Amniotic epithelial cell (primary cell): ENCODE results near the gene ETS2.

Experiments used
- DNase-seq: peaks from one replicate; pipeline ENCODE4 v3.0.0-alpha.2; 2010; ENCODE audit warnings: low read depth

Gene ETS2

DNA sequence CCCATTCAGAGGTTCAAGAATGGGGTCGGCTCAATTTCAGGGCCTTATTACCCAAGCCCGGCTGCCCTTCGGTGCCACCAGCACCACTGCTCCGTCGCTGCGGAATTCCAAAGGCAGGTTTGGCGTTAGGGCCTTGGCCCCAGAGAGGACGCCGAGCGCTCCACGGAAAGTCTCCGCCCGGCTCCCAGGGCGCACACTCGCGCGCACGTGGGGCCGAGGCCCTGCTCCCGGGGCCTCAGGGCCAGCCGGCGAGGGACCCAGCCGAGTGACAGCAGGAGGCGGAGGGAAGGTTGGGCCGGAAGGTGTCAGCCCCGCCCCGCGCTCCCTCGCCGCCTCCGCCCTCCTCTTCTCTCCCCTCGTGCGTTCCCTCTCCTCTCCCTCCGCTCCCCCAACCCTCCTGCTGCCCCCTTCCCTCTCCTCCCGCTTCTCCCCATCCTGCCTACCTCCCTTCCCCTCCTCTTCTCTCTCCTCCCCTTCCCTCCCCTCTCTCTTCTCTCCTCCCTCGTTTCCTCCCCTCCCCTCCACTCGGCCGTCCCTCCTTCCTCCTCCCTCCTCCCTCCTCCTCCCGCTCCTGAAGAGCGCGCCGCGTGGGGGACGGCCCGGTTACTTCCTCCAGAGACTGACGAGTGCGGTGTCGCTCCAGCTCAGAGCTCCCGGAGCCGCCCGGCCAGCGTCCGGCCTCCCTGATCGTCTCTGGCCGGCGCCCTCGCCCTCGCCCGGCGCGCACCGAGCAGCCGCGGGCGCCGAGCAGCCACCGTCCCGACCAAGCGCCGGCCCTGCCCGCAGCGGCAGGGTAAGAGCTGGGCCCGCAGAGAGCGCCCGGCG, at the start of gene ETS2:
Gene ETS2, plus strand, starts transcription at position 602 of the 825 bp plus-strand sequence. CDS start 4,106 bp downstream, outside the sequence.
- DNase-seq: peak; percentile 94

DNA sequence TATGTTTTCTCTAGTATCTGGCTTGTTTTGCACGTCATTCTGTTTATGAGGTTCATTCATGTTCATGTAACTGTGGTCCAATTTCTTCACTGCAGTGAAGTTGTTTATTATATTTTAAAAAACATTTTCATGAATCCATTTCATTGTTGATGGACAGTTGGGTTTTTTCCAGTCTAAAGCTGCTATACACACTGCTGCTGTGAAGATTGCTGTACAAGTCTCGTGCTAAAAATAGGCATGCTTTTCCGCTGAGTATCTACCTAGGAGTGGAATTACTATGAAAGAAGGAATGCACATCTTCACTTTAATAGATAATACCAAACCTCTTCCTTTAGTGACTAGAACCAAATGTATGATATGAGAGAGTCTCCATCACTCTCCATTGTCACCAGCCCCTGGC, 49.0 kb upstream of the ETS2 start:
- peak; percentile 95 for DNase-seq

DNA sequence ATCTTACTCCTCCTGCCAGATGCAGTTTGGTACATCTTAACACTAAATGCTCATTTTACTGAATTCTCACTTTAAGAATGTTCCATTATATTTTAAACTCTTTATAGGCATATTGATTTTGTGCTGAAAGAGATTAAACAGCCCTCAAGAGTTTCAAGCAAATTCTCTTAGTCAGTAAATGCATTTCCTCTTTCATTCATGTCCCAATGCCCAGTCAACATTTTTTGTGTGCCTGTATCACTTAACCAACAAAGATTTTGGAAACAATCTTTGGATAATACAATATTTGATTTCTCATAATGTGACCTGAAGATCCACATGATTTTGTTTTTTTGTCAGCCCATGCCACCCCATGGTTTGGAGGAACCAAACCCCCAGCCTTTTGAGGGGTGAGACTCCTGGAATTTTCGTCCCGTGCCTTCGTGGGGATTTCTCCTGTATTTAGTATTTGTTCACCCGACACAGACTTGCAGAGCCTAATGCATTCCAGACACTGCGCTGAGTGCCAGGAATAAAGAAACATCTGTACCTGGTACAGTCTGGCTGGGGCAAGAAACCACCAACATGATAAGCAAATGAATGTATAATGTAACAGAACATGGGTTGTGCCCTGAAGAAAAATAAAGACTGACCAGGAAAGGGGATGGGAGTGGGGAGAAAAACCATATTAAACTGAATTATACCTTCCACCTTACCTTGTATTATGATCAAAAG, 47.1 kb upstream of the ETS2 start:
- peak; percentile 93 for DNase-seq

DNA sequence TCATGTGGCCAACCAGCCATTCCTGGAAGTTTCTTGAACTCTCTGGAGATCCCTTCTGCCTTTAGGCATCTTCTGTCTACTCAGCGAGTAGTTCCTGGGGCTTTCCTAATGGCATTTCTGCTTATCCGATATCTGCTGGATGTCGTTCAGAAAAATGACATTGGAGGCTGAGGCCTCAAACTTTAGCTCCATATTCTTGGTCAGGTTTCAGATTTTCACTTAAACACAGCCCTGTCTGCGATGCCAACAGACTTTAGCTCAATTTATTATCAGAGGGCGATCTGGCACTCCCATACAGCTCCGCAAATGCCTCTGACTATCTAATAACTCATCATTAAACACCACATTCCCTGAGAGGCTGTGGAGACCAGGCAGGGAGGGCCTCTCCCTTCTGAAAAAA, 46.3 kb upstream of the ETS2 start:
- peak; percentile 36 for DNase-seq

DNA sequence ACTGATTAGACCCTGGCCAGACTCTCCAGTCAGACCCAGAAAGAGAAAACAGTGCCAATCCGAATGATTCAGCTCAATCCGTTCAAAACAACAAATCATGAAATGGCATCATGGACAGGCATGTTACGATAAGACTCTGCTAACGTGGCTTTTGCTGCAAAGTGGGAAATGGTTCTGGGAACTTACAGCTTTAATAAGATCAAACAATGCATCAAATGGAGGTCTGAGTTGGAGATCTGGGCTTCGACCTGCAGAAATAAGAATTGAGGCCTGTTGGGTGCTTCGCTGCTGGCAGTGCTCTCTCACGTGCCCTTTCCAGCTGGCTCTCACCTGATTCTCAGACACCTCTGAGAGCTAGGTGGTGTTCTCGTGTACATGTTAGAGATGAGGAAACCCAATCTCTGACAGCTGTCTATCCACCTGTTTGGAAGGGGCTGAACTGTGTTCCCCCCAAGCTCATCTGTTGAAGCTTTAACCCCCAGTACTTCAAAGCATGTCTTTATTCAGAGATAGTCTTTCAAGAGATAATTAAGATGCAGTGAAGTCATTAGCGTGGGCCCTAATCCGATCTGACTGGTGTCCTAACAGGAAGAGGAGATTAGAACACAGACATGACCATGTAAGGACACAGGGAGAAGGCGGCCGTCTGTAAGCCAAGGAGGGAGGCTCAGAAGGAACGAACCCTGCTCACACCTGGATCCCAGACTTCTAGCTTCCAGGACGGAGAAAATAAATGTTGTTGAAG, 45.5 kb upstream of the ETS2 start:
- peak; percentile 77 for DNase-seq

DNA sequence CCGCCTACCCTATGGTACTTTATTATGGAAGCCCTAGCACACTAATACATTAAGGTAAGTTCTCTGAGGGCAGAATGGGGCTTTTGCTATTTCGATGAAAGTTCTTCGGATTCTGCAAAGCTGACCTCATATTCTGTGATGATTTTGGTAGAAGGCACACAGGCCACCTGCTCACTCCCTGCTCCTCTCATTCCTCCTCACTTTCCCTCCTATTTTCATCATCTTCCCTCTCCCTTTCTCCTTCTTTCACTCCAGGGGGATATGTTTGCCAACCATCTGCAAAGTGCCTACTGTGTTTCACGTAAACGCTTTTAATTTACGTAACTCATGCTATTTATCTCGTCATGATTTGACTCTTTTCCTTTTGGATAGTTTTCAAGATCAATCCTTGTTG, 45.0 kb upstream of the ETS2 start:
- DNase-seq: no peak

DNA sequence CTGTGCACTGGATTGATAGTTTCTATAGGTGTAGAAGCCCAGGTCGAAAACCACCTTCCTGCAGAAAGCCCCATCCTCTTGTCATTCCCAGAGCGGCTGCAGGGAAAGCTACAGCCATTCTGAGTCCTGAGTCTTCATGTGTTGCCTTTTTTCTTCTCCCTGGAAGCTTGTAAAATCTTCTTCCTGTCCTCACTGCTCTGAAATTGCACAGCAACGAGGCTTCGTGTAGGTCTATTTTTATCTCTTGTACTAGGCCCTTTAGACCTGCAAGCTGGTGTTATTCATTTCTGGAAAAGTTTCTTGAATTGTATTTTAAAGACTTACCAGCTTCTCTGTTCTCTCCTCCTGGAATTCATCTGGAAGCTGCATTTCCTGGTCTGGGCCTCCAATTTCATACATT, 44.2 kb upstream of the ETS2 start:
- DNase-seq: peak; percentile 28

DNA sequence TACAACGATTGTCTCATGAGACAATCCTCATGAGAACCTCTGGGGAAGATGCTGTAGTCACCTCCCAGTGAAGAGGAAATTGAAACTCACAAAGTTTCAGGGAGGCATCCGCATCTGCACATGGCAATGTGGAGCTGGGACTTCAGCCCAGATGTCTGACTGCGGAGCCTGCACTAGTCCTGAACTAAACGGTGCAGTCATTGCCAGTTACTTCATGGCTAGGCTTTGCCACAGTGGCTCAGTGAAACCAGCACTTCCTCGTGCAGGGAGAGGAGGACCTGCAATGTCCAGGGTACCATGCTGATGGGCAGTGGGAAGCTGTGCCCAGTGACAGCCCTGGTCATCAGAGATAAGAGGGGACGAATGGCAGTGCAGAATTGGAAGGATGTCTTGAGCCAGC, 40.7 kb upstream of the ETS2 start:
- DNase-seq: no peak

DNA sequence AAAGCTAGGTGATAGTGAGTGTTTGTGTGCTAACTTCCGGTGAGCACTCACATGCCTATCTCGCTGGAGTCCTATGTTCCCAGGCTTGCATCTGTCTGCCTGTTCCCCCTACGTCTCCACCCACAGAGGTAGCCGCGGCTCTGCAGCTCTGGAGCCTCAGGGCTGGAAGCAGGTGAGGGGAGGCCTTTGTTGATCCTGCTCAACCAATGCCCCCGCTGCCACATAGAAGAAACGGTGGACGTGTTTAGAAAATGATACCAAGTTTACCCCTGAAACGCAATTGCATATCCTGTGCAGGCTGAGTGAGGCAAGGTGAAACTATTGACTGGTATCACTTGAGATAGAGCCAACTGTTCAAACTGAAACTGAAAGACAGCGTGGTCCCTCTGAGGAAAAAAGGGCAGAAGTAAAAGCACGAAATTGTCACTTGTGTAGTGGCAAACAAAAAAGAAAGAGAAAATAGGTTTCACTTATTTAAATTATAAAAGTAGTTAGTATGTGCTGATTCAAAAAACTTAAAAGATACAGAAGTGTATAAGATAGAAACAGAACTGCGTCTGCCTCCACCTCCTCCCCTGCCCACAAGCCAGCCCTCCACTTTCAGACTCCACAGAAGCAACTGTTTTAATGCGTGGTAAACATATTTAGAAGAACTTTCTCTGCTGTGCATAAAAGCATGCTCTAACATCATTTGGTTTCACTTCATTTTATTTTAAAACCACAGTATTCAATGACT, 38.6 kb upstream of the ETS2 start:
- DNase-seq: no peak

DNA sequence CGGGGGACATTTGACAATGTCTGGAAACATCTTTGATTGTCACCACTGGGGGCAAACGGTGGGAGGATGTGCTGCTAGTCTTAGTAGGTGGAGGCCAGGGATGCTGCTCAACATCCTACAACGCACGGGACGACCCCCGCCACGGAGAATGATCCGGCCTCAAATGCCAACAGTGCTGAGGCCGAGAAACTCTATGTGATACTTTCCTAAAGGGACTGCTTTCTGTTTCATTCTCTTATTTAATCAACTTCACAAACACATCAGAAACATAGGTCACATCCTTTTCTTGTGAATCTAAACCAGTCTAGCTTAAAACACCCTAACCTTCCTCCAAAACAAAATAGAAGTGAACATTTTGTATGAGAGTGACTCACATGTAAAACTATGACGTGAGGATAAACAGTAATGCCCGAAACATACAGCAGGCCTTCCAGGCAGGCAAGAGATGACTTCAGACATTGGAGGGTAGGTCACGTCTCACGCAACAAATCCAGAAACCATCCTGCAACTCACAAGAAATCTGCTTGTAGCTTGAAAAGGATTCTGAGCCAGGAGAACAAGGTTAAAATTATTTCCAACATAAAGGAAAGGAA, 37.2 kb upstream of the ETS2 start:
- peak; percentile 95 for DNase-seq

DNA sequence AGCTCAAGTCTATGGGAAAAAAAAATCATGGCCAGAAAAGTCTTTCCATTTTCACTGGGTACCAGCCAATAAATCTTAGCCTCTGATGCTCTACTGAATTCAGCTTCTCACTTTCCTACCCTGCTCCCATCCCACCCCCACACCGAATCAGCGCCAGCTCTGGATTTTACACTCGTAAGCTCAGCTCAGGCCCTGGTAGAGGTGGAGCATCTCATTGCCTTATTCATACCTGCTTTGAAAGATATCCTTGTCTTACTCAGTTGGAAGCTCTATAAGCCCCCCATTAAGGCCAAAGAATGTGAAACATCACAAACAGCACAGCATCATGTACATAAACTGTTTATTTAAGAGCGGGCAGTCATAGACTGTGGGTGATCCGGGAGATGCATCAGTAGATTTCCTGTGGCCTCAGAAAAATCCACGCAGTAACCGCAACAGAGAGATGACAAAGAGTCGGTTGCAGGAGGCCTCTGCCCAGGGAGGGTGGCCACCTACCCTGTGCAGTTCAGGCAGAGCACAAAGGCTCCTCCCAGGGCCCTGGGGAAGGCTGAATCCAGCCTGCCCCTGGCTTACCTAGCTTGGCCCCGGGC, 36.4 kb upstream of the ETS2 start:
- DNase-seq: peak; percentile 93

DNA sequence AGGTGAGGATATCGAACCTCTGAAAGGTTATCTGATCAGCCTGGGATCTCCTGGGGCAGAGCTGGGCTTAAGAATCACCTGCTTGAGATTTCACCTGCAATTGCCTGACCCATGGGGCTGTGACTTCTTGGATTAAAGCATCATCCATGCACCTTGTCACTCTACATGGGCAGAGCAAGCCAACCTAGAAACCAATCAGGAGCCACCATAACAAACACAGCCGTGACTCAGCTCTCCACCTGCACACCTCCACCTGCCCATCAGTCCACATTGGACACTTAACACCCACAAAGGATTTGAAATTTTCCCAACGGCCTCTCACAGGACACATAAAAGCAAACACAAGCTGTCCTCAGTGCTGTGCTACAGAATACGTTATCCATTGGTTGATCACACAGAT, 35.1 kb upstream of the ETS2 start:
- DNase-seq: no peak

DNA sequence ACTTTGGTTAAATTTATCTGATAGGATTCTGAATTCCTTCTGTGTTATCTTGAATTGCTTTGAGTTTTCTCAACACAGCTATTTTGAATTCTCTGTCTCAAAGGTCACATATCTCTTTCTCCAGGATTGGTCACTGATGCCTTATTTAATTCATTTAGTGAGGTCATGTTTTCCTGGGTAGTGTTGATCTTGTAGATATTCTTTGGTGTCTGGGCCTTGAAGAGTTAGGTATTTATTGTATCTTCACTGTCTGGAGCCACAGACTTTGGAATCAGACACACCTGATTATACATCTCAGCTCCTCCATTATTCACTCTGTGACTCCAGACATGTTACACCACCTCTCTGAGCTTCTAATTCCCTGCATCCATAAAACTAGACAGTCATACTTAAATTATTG, 34.2 kb upstream of the ETS2 start:
- peak; percentile 67 for DNase-seq

DNA sequence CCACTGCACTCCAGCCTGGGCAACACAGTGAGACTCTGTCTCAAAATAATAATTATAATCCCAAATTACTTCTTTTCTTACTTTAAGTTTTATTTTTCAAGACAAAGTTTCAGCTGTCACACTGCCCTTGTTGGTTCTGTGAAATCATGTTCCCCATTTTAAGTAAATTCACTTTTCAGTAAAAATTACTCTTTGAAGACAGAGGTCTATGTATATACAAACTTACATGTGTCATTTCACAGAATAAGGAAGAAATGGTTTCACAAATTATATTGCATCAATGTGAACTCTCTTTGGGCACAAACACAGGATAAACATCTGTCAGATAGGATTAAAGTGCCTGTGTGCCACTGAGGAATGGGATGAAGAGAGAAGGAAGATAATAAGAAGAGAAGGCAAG, 33.1 kb upstream of the ETS2 start:
- DNase-seq: peak; percentile 10

DNA sequence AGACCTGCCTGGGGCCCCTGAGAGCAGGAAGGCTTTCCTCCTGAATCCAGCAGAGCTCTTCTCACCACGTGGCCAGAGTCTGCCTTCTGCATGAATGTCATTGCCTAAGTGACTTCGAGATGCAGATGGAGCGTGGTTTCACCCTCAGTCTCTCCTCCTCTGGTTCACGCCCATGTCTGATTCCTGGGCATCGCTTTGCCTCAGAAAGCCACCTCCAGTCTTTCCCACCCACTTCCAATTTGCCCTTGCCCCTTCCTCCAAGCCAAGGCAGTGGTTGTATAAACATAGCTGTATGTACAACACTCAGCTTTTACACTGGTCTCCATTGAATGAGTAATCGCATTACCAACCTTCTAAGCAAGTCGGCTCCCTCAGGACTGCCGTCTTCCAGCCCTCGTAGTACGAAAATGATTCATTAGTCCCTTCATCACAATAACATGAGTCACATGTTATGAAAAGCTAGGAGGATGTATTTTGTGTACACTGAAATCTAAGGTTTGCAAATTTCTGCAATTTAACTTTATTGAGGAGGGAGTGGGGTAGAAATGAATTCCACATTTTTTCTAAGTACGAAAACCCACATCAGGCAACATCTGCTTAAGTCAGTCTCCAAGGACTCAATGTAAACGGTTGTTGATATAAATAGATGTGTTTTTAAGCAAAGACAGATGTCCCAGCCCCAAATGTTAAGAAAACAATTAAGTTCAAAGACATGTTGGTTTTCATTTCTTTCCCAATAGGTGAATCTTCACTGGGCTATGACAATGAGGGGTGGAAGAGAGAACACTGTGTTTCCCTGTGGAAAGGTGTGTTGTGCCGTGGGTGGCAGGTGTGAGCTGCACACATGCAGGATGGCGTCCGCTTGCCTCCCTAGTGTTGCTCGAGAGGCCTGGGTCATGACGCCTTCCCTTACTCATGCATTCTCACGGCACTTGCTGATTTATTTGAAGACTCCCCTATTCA, 32.3 kb upstream of the ETS2 start:
- DNase-seq: peak; percentile 97

DNA sequence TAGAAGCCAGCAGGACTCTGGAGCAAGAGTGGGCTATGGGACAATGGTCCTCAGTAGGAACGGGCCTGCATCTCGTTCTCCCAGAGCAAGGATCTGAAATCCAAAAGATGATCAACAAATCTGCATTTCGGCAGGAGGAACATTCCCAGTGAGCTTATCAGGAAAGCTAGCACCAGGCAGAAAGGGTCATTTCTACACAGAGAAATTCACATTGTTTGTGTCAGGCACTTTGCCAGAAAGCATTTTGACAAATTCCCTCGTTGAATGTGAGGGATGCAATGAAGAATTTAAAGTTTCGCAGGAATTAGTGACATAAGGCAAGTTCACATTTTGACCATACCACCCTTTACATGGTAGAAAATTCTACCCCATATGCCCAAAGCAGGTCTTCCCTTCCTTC, 31.6 kb upstream of the ETS2 start:
- peak; percentile 35 for DNase-seq

DNA sequence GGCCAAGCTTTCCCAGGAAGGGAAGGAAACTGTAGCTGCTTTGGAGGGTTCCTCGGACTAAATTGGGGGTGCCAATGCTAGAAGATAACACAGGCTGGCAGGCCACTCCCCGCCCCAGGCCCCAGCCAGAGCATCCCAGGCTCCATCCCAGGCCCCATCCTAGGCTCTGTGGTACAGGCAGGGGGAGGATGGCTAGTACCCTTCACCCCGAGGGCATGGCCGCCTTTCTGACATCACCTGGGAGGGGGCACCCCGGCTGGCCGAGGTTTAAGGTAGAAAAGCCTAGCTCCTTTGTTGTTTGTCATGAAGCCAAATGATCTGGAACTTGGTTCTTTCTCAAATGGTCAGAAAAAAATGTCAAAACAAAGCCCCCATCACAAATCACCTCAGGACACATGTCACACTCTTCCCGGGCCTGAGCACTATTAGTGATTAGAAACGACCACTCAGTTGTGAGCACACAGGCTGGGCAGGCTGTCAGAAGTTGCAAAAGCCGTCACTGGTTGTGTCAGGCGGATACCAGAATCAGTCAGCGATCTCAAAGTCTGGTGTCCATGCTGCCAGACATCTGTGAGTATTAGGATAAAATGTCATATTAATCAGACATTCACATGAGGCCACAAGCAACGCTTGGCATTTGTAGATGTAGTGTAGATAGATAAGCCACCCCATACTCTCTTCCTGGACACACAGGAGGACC, 31.0 kb upstream of the ETS2 start:
- DNase-seq: no peak

DNA sequence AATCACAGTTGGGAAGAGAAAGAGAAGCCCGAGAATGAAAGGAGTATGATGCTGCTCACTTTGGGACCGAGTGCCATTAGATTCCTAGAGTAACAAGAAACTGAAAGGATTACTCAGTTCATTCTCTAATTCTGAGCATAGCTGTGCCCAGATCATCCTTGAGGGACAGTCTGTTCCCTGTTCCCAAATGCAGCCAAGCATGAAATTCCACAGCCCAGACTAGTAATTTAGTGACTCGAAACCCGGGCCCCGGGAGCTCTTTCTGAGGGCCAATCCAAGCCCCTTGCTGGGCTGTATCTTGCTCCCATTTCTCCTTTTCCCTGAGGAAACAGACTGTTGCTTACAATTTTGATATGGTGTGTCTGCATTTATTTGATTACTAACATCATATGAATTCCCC, 30.0 kb upstream of the ETS2 start:
- DNase-seq: no peak

DNA sequence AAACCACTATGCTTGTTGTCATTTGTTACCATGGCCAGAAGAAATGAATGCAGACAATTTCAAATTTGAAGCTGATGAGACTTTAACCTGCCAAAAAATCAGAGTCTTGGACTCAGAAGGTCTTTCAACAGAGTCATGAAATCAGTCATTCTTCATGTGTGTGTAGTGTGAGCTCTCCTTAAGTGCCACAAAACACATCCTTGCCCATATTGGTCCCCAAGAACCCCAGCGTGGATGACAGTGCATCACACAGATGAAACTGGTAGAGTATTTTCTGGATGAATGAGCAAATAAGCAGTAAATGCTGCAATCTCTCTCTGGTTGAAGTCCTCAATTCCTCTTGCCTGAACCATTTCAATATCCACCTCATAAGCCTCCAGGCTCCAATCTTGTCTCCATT, 28.7 kb upstream of the ETS2 start:
- DNase-seq: no peak

DNA sequence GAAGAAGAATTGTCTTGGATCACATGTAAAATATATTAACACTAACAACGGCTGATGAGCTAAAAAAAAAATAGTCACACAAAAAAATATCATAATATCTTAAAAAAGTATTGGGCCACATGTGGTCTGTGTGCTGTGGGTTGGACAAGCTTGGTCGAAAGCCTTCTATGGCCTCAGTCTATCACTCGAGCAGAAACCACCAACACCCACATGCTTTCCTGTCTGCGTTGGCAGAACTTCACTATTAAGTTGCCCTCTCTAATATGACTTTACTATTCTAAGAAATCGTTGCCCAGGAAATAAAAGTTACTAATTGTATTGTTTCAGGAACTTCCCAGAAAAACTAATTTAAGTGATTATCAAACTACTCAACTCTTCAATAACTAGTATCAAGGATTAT, 28.2 kb upstream of the ETS2 start:
- DNase-seq: no peak
